LNCaP clone FGC (cell line): Measurements from ENCODE around the gene SDF2L1.
A peak's percentile ranks its signal among the peaks of the same experiment; 100 is the strongest.

Experiments
- DNase-seq: peaks from one replicate; pipeline ENCODE4 v3.0.0-alpha.2; 2011; ENCODE audit warnings: low read depth
- H3K4me3 ChIP-seq: 2 replicates; pipeline ENCODE4 v1.5.1; 2011; ENCODE audit warnings: mild to moderate bottlenecking, low read depth, low read length, control low read depth
- CTCF ChIP-seq: IDR thresholded peaks from 2 replicates; pipeline ENCODE4 v1.5.1; 2012; ENCODE audit warnings: mild to moderate bottlenecking; ENCODE audit not compliant: control insufficient read depth, insufficient read depth; ENCODE audit errors: extremely low read depth

The SDF2L1 gene

GRCh38 chr22:21650823-21651520, 8.9 kb downstream of the SDF2L1 start:
- peak overlapping the region; percentile 64 for H3K4me3 ChIP-seq
- TF ChIP-seq CTCF = no peak
- DNase-seq = no peak

GRCh38 chr22:21651521-21652009, 9.5 kb downstream of the SDF2L1 start:
- DNase-seq = no peak
- peak overlapping the region; percentile 64 for H3K4me3 ChIP-seq
- TF ChIP-seq CTCF = no peak

GRCh38 chr22:21652010-21652546, 10.0 kb downstream of the SDF2L1 start:
- TF ChIP-seq CTCF = no peak
- H3K4me3 ChIP-seq = peak overlapping the region; percentile 64
- DNase-seq = peak; percentile 57

- H3K4me3 ChIP-seq = peak overlapping the region; percentile 64
- TF ChIP-seq CTCF = no peak
- DNase-seq = no peak
Observed at GRCh38 chr22:21652547-21653545, 10.7 kb downstream of the SDF2L1 start.

GRCh38 chr22:21657020-21657359, 14.9 kb downstream of the SDF2L1 start:
- TF ChIP-seq CTCF = no peak
- DNase-seq = no peak

GRCh38 chr22:21657360-21658032, 15.4 kb downstream of the SDF2L1 start:
- no peak for DNase-seq
- peak; percentile 20; the same call in 1 of the 2 replicates for TF ChIP-seq CTCF
- peak overlapping the region; percentile 51 for H3K4me3 ChIP-seq

More at GRCh38 chr22:21657020-21657359, 14.9 kb downstream of the SDF2L1 start:
- H3K4me3 ChIP-seq = peak overlapping the region; percentile 51
